Stimulated activated CD8-positive, alpha-beta memory T cell treated with anti-CD3 and anti-CD28 coated beads, Interleukin-12 subunit alpha, Interleukin-12 subunit beta, amount 100 ng/mL, for 24 hours (primary cell): ENCODE data around the gene APMAP.

Experiments
- DNase-seq: peaks from one replicate; pipeline ENCODE4 v3.0.0-alpha.2; 2020; ENCODE audit errors: extremely low read depth

APMAP gene

GRCh38 chr20:25024171-25024570 is 31.6 kb upstream of the APMAP start:
- no peak for DNase-seq

GRCh38 chr20:25023356-25023755 is 30.8 kb upstream of the APMAP start:
- no peak for DNase-seq

GRCh38 chr20:25022680-25023079 is 30.1 kb upstream of the APMAP start:
- no peak for DNase-seq

- no peak for DNase-seq
Measured at GRCh38 chr20:25021336-25021735, 28.8 kb upstream of the APMAP start.

GRCh38 chr20:25020901-25021301 is 28.4 kb upstream of the APMAP start:
- DNase-seq = no peak

GRCh38 chr20:25020345-25020744 is 27.8 kb upstream of the APMAP start:
- no peak for DNase-seq

GRCh38 chr20:25019381-25020155 is 27.0 kb upstream of the APMAP start:
- DNase-seq = no peak

- no peak for DNase-seq
Measured at GRCh38 chr20:25018841-25019240, 26.3 kb upstream of the APMAP start.

GRCh38 chr20:25018425-25018824 is 25.9 kb upstream of the APMAP start:
- DNase-seq = no peak

- no peak for DNase-seq
Measured at GRCh38 chr20:25017257-25017803, 24.8 kb upstream of the APMAP start.

- DNase-seq = no peak
Measured at GRCh38 chr20:25016471-25016870, 23.9 kb upstream of the APMAP start.

GRCh38 chr20:25015986-25016385 is 23.4 kb upstream of the APMAP start:
- no peak for DNase-seq

- no peak for DNase-seq
Measured at GRCh38 chr20:25014816-25015215, 22.3 kb upstream of the APMAP start.

GRCh38 chr20:25013478-25014380 is 21.2 kb upstream of the APMAP start:
- DNase-seq = no peak

- no peak for DNase-seq
Measured at GRCh38 chr20:25012616-25013189, 20.2 kb upstream of the APMAP start.

GRCh38 chr20:25011831-25012241 is 19.3 kb upstream of the APMAP start:
- no peak for DNase-seq

GRCh38 chr20:25011261-25011660 is 18.7 kb upstream of the APMAP start:
- no peak for DNase-seq

- no peak for DNase-seq
Measured at GRCh38 chr20:25009218-25010145, 16.9 kb upstream of the APMAP start.

- no peak for DNase-seq
Measured at GRCh38 chr20:25008388-25009217, 16.1 kb upstream of the APMAP start.
